ENCODE measurements around the gene MIPOL1.

MIPOL1 gene

DNA sequence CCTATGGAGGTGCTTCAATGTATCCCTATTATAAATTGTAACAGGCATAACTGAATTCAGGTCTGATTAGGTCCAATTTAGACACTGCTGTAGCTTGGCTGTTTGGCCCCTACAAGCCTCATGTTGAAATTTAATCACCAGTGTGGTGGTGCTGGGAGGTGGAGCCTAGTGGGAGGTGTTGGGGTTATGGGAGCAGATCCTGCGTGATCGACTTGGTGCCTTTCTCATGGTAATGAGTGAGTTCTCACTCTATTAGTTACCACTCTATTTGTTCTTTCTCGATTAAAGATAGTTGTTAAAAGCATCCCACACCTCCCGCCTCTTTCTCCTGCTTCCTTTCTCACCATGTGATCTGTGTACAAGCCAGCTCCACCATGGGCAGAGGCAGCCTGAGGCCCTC, 275.2 kb downstream of the MIPOL1 start:
- TF ChIP-seq, protein P1, sequence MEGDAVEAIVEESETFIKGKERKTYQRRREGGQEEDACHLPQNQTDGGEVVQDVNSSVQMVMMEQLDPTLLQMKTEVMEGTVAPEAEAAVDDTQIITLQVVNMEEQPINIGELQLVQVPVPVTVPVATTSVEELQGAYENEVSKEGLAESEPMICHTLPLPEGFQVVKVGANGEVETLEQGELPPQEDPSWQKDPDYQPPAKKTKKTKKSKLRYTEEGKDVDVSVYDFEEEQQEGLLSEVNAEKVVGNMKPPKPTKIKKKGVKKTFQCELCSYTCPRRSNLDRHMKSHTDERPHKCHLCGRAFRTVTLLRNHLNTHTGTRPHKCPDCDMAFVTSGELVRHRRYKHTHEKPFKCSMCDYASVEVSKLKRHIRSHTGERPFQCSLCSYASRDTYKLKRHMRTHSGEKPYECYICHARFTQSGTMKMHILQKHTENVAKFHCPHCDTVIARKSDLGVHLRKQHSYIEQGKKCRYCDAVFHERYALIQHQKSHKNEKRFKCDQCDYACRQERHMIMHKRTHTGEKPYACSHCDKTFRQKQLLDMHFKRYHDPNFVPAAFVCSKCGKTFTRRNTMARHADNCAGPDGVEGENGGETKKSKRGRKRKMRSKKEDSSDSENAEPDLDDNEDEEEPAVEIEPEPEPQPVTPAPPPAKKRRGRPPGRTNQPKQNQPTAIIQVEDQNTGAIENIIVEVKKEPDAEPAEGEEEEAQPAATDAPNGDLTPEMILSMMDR (IDR thresholded peaks at IDR 0.05; ENCODE audit: insufficient read depth, low read depth, low read length, missing control alignments) = no peak
- no peak overlapping the region for H3K4me3 ChIP-seq (ENCODE audit: low read depth, low read length)
- no peak for DNase-seq (ENCODE audit: low read depth)

DNA sequence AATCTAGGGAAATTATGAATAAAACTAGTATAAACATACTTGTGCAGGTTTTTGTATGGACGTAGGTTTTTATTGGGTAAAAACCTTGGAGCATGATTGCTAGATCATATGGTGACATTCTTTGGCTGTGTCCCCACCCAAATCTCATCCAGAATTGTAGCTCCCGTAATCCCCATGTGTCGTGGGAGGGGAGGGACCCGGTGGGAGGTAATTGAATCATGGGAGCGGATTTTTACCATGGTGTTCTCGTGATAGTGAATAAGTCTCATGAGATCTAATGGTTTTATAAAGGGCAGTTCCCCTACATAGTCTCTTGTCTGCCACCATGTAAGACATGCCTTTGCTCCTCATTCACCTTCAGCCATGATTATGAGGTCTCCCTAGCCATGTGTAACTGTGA, 276.5 kb downstream of the MIPOL1 start:
- no peak overlapping the region for H3K4me3 ChIP-seq (ENCODE audit: low read depth, low read length)
- no peak for DNase-seq (ENCODE audit: low read depth)
- TF ChIP-seq, protein P1 (IDR thresholded peaks at IDR 0.05; ENCODE audit: insufficient read depth, low read depth, low read length, missing control alignments) = no peak

DNA sequence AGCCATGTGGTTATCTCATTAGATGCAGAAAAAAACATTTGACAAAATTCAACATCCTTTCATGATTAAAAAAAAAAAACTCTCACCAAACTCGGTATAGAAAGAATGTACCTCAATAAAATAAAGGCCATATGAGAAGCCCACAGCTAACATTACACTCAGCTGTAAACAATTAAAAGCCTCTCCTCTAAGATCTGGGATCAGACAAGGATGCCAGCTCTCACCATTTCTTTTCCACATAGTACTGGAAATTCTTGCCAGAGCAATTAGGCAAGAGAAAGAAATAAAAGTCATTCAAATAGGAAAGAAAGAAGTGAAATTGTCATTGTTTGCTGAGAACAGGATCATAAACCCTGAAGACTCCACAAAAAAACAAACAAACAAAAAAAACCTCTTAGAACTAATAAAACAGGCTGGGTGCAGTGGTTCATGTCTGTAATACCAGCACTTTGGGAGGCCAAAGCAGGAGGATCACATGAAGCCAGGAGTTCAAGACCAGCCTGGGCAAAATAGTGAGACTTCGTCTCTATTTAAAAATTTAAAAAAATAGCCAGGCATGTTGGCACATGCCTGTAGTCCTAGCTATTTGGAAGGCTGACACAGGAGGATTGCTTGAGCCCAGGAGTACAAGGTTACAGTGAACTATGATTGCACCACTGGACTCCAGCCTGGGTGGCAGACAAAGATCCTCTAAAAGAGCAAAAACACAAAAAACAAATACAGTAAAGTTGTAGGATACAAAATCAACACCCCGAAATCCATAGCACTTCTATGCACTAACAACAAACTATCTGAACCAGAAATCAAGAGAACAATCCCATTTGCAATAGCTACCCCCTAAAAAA, 282.9 kb downstream of the MIPOL1 start:
- no peak overlapping the region for H3K4me3 ChIP-seq (ENCODE audit: low read depth, low read length)
- TF ChIP-seq, protein P1 (IDR thresholded peaks at IDR 0.05; ENCODE audit: insufficient read depth, low read depth, low read length, missing control alignments) = no peak
- DNase-seq (ENCODE audit: low read depth) = no peak

DNA sequence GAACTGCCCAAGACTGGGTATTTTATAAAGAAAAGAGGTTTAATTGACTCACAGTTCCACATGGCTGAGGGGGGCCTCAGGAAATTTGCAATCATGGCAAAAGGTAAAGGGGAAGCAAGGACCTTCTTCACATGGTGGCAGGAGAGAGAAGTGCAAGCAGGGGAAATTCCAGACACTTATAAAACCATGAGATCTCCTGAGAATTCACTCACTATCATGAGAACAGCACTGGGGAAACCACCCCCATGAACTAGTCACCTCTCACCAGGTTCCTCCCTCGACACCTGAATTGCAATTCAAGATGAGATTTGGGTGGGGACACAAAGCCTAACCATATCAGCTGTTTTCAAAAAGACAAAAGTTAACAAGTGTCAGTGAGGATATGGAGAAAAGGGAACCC, 284.7 kb downstream of the MIPOL1 start:
- no peak overlapping the region for H3K4me3 ChIP-seq (ENCODE audit: low read depth, low read length)
- no peak for DNase-seq (ENCODE audit: low read depth)
- TF ChIP-seq, protein P1 (IDR thresholded peaks at IDR 0.05; ENCODE audit: insufficient read depth, low read depth, low read length, missing control alignments) = no peak

DNA sequence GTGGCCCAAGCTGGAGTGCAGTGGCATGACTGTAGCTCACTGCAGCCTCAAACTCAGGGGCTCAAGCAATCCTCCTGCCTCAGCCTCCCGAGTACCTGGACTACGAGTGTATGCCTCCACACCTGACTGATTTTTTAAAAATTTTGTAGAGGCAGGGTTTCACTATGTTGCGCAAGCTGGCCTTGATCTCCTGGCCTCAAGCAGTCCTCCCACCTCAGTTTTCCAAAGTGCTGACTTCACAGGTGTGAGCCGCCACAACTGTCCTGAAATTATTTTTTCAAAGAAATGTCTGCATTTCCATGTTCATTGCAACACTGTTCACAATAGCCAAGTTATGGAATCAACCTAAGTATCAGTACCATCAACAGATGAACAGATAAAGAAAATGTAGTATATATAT, 285.9 kb downstream of the MIPOL1 start:
- DNase-seq (ENCODE audit: low read depth) = no peak
- TF ChIP-seq, protein P1 (IDR thresholded peaks at IDR 0.05; ENCODE audit: insufficient read depth, low read depth, low read length, missing control alignments) = no peak
- no peak overlapping the region for H3K4me3 ChIP-seq (ENCODE audit: low read depth, low read length)

DNA sequence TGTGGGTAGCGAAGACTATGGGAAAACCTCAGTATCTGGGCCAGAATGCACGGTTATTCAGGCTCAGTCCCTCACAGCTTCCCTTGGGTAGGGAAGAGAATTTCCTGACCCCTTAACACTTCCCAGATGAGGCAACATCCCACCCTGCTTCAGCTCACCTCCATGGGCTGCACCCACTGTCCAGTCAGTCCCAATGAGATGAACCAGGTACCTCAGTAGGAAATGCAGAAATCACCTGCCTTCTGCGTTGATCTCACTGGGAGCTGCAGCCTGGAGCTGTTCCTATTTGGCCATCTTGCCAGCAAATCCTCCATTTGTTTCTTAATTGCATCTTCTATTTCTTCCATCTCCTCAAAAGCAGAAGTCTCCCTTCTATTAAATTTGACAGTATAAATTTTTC, 292.9 kb downstream of the MIPOL1 start:
- DNase-seq (ENCODE audit: low read depth) = no peak
- no peak overlapping the region for H3K4me3 ChIP-seq (ENCODE audit: low read depth, low read length)
- TF ChIP-seq, protein P1 (IDR thresholded peaks at IDR 0.05; ENCODE audit: insufficient read depth, low read depth, low read length, missing control alignments) = no peak

DNA sequence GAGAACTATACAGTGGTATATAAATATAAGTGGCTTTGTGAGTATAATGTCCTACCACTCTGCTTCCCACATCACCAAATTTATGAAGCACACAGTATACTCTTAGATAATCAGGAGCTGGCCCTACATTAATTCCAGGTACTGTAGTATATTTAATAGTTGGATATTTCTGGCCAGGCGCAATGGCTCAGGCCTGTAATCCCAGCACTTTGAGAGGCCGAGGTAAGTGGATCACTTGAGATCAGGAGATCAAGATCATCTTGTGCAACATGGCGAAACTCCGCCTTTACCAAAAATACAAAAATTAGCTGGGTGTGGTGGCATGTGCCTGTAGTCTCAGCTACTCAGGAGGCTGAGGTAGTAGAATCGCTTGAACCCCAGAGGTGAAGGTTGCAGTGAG, 293.3 kb downstream of the MIPOL1 start:
- no peak overlapping the region for H3K4me3 ChIP-seq (ENCODE audit: low read depth, low read length)
- TF ChIP-seq, protein P1 (IDR thresholded peaks at IDR 0.05; ENCODE audit: insufficient read depth, low read depth, low read length, missing control alignments) = no peak
- DNase-seq (ENCODE audit: low read depth) = no peak
